Measurements from ENCODE around the gene CLCA2. TPM values are rescaled to one million over a fixed set of nuclear protein-coding genes. Genes with fewer than 3 reads are reported as not detected.

Gene CLCA2
- total RNA-seq, 1 experiment from 2014 or later: not detected

GRCh38 chr1:86491171-86491950 is 67.4 kb downstream of the CLCA2 start:
- Histone ChIP-seq H3K4me2 (ENCODE audit: insufficient read depth, insufficient read length, low read length) (no peak overlapping the region), H3K27me3 (ENCODE audit: insufficient read depth, low read length) (no peaks in the 10 kb centered on the region), H3K23me2 (ENCODE audit: insufficient read length, low read depth, low read length, poor library complexity, severe bottlenecking) (peaks cover 2% of the 10 kb centered on the region), H2BK15ac (ENCODE audit: low read depth, low read length) (no peak overlapping the region), H3K9me3 (ENCODE audit: control insufficient read depth, low read depth, low read length) (no peaks in the 10 kb centered on the region), H3K14ac (ENCODE audit: insufficient read depth, low read length) (no peak overlapping the region), H3T11ph (ENCODE audit: low read length) (no peak overlapping the region), H3K56ac (ENCODE audit: insufficient read length, low read depth, low read length) (no peak overlapping the region), H2BK5ac (ENCODE audit: insufficient read length, low read length) (no peak overlapping the region), H4K5ac (ENCODE audit: insufficient read length, low read depth, low read length) (no peak overlapping the region), H3K79me2 (ENCODE audit: insufficient read depth, low read length) (no peaks in the 10 kb centered on the region), H4K20me1 (ENCODE audit: control insufficient read depth, insufficient read depth, insufficient read length) (no peaks in the 10 kb centered on the region), H4K91ac (ENCODE audit: insufficient read length, low read depth, low read length) (no peak overlapping the region), H2BK20ac (ENCODE audit: low read depth, low read length, poor library complexity, severe bottlenecking) (no peak overlapping the region), H3K4ac (ENCODE audit: low read depth, low read length) (no peak overlapping the region), H3K23ac (ENCODE audit: insufficient read length, low read depth, low read length) (no peak overlapping the region), H2AK5ac (ENCODE audit: insufficient read length, low read length) (no peak overlapping the region), H3K27ac (ENCODE audit: insufficient read length, low read depth, low read length) (no peak overlapping the region), H4K8ac (replicated peaks; ENCODE audit: insufficient read length, low read depth, low read length) (no peak overlapping the region), H2BK120ac (ENCODE audit: low read depth, low read length, poor library complexity, severe bottlenecking) (no peak overlapping the region), H3K18ac (ENCODE audit: insufficient read length, low read depth, low read length) (no peak overlapping the region), H3K79me1 (ENCODE audit: insufficient read depth, low read depth, low read length, poor library complexity, severe bottlenecking) (no peaks in the 10 kb centered on the region), H3K9ac (ENCODE audit: extremely low read depth, insufficient read length, low read length) (no peak overlapping the region), H3K4me1 (ENCODE audit: insufficient read depth, low read length) (no peaks in the 10 kb centered on the region; the same call in 1 of the 2 replicates), H2BK12ac (ENCODE audit: insufficient read length, low read depth, low read length) (no peak overlapping the region), H2AFZ (ENCODE audit: low read length) (no peak overlapping the region)
- Mint-ChIP-seq H3K27me3 (ENCODE audit: low read depth) (no peaks in the 10 kb centered on the region), H3K27ac (no peak overlapping the region), H3K36me3 (ENCODE audit: insufficient read depth in 1 of 3, low read depth in 3 of 3) (no peaks in the 10 kb centered on the region), H3K4me3 (no peak overlapping the region), H3K9me3 (no peaks in the 10 kb centered on the region), H3K4me1 (peaks cover 13 to 15% of the 10 kb centered on the region in 2 experiments)
- DNase-seq: no peak
- TF ChIP-seq CTCF (conservative IDR thresholded peaks at IDR 0.05): no peak
- WGBS (ENCODE audit: extremely low coverage, insufficient read length, low lambda C conversion rate): no CpG with 5 or more reads among the region's 2 CpGs

Data from H9 (cell line).